ENCODE data around the gene POLR3C.
A peak's percentile ranks its signal among the peaks of the same experiment; 100 is the strongest.

The POLR3C gene

DNA sequence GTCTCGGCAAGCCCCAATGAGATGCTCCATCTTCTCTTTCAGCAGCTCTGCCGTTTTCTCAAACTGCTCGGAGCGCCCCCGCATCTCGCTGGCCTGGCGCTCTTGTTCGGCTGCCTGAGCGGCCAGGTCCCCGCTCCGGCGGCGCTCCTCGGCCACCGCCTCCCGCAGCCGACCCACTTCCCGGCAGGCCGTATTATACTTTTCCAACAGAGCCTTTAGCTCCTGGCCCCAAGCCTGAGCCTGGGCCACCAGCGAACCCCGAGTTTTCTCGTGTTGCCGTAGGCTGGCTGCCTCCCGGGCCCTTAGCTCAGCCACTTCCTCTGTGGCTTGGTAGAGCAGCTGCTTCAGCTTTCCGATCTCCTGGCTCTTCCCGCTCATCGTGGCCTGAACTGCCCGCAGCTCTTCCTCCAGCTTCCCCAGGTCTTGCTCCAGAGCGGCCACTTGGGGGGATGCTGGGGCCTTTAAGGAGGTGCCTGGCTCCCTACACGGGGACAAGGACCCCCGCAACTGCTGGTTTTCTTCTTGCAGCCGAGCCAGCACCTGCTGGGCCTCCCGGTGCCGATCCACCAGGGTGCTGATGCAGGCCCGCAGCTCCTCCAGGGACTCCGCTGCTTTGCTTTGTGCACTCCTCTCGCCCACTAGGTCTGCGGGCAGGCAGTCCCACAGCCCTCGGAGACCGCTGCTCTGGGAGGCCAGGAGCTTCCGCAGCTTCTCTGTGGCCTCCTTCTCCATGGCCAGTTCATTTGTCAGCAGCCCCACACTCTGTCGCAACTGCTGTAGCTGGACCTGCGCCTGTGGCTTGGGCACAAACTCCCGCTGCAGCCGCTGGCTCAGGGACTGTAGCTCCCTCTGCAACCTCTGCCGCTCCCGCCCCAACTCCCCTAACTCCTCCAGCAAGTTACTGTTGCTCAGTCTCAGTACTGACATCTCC lies 48.3 kb downstream of the POLR3C start:
- peak; percentile 31 for DNase-seq (ENCODE audit: low read depth, low spot score)

DNA sequence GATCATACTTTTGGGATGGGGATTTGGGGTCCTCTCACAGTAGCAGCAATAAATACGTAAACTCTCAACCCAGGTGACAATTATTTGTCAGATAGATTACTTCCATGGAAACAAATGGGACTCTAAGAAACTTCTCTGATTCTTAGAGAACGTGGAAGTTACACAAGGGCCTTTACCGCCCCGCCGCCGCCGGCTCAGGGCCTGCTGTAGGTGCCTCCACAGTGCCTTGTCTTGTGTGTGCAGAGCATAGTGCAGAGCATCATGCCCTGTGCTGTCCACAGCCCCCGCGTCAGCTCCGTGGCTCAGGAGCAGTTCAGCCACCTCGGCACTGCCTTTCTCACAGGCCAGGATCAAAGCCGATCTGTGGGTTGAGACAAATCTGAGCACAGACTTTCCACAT lies 50.6 kb downstream of the POLR3C start:
- DNase-seq (ENCODE audit: low read depth, low spot score), result no peak

DNA sequence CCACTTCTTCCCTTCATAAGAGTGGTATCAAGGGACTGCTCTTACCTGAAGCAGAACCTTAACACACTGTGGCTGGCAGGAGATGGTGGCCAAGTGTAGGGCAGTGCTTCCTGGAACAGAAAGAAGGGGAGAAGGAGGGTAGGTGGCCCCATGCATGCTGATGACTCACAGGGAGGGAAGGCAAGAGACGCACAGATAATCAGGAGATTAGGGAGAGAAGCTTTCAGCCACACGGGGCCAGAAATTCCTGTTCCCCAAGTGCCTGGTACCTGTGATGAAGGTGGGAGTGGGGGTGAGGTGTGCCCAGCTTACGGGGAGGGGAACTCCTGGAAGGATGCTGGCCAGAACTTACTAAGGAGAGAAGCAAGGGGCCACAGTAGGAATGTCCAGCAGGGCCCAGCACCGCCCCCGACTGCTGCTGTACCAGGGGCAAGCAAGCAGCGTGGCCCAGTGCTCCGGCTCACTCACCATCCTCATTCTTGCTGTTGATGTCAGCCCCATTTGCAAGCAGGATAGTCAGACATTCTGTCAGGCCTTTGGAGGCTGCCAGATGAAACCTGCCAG lies 54.0 kb downstream of the POLR3C start:
- no peak for DNase-seq (ENCODE audit: low read depth, low spot score)

DNA sequence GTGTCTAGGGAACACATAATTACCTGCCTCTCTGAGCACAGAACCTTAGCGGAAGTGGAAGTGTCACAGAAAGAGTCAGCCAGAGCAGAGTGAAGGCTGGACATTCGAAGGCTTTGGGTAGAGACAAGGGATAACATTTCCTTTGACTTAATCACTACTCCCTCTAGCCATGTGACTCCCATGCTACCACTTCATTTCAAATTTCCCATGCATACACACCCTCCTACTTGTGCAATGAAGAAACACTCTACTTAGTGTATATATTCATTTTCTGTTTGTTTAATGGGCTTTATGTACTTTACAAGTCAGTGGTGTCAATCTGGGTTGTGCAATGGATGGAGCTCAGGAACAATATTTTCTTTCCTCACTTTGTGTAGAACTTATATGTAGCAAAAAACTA lies 54.7 kb downstream of the POLR3C start:
- DNase-seq (ENCODE audit: low read depth, low spot score), result no peak

DNA sequence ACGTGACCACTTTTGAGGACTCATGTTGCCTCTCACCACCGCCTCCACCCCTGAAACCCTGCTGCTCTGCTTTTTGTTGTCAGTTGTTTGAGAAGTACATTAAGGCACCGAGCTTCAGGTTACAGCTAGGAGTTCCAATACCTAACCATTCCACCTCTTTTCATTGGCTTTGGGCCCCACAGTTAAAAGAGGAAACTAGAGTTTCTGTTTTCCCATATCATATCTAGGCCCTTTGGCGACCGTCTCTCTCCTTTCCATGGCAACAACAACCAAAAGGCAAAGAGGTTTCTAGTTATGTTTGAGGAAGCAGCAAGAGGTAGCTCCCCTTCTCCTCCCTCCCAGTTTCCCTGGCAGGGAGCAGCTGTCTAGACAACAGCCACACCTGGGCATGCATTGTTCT lies 55.8 kb downstream of the POLR3C start:
- no peak for DNase-seq (ENCODE audit: low read depth, low spot score)

DNA sequence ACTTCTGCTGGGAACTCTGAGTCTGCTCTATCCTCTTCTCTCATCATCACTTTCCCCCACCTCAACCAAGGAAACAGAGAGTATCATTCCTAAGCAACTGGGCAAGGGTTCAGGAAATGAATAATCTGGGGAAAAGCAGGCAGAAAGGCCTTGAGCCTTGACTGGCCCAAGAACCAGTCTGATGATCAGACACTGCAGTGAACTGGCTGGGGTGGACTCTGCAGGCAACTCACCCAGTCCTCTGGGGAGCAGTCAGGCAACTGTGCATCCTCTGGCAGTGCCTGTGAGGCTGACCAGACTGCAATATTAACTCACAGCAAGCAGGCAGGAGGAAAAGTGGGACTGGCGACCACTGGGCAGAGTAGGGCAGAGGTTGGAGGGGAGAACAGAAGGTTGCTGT lies 60.7 kb downstream of the POLR3C start:
- DNase-seq (ENCODE audit: low read depth, low spot score), result no peak

DNA sequence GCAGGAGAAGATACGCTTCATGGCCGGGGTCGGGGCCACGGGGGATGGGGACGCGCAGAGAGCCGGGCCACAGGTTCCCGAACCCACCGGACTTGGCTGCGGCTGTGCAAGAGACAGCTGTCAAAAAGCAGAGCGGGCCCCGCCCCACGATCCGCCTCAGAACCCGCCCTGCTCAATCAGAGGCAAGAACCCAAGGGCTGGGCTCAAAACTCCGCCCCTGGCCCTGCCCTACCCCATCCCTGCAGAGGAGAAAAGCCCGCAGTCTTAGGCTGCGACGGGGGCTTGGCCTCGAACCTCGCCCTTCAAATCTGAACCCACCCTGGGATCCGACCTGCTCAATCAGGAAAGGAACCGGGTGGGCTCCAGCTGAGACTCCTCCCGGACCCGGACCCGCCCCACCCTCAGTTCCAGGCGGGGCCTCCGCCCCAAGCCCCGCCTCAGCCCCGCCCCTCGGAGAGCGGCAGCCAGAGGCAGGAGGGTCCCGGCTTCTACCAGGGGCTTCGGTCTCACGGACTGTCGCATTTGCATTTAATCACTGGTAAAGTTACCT lies 61.8 kb downstream of the POLR3C start, which contains the start of gene ANKRD35:
TSS of gene ANKRD35 (minus strand) at position 129 of the 550 bp plus-strand sequence. CDS start at position 21, 108 bp downstream.
- peak; percentile 60 for DNase-seq (ENCODE audit: low read depth, low spot score)

DNA sequence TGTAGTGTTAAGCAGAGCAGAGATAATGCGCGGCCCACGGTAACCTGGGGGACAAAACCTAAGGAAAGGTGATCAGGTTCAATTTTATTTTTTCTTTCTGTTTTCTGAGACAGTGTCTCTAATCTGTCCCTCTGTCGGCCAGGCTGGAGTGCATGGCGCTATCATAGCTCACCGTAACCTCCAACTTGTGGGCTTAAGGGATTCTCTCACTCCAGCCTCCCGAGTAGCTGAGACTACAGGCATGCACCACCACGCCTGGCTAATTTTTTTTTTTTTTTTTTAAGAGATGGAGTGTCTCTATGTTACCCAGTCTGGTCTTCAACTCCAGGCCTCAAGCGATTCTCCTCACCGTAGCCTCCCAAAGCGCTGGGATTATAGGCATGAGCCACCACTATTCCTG lies 62.4 kb downstream of the POLR3C start:
- DNase-seq (ENCODE audit: low read depth, low spot score), result no peak

DNA sequence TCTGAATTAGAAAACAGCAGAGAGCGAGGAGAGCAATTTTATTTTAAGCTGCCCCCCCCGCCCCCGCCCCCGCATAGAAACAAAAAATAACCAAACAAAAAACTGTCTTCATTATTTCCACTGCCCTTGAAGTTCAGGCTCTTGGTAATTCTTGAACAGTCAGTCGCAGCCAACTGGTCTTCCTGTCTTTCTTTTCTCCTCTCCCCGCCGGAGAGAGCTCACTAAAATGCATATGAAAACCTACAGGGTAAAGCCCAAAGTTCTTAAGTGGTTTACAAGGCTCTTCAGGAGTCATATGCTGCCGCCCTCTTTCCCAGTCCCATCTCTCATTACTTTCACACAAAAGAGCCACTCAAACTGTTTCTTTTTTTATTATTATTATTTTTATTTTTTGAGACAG lies 62.8 kb downstream of the POLR3C start:
- no peak for DNase-seq (ENCODE audit: low read depth, low spot score)

DNA sequence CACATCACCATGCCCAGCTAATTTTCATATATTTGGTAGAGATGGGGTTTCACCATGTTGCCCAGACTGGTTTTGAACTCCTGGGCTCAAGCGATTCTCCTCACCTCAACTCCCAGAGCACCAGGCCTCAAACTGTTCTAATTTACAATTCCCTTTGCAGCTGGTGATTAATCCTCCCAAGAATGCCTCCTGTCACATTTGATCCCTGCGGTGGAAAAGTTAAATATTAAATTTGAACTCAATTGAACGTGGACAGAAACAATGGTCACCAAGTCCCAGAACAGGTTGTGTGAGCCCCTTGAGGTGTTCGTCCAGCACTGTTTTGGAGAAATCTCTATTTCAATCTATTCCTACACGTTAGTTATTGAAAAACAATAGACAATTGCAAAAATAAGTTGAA lies 63.6 kb downstream of the POLR3C start:
- DNase-seq (ENCODE audit: low read depth, low spot score), result no peak

DNA sequence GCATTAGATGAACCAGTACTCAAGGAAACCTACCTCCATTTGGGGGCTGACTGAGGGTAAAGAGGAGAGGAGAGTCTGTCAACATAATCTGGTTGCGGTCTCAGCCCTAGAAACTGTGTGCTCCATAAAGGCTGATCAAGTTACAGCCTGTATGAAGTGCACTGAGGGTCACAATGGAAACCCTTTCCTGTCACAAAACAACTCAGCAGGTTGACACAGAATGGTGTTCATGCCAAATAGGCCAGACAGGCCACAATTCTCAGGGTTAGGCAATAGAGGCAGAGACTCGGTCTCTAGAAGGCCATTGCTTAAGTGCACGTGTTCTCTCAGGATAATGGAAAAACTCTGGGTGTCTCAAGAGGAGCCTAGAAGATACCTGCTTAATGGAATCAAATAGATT lies 65.7 kb downstream of the POLR3C start:
- DNase-seq (ENCODE audit: low read depth, low spot score), result no peak

DNA sequence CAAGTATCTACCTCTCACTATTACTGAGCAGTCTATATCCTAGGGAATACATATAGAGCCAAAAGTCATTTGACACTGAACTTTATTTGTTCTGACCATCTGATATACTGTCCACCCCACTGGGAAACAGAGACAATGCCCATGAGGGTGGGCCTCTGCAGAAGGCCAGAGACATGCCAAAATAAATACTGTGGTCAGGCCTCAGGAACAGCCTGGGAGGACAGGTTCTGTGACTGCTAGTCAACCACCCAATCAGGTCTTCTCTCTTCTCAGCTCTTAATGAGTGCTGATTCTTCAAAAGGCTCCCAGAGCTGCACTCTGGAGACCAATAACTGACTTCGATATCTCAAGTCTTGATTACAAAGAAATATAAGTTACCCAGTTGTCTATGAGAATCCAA lies 67.1 kb downstream of the POLR3C start:
- DNase-seq (ENCODE audit: low read depth, low spot score), result peak; percentile 88

DNA sequence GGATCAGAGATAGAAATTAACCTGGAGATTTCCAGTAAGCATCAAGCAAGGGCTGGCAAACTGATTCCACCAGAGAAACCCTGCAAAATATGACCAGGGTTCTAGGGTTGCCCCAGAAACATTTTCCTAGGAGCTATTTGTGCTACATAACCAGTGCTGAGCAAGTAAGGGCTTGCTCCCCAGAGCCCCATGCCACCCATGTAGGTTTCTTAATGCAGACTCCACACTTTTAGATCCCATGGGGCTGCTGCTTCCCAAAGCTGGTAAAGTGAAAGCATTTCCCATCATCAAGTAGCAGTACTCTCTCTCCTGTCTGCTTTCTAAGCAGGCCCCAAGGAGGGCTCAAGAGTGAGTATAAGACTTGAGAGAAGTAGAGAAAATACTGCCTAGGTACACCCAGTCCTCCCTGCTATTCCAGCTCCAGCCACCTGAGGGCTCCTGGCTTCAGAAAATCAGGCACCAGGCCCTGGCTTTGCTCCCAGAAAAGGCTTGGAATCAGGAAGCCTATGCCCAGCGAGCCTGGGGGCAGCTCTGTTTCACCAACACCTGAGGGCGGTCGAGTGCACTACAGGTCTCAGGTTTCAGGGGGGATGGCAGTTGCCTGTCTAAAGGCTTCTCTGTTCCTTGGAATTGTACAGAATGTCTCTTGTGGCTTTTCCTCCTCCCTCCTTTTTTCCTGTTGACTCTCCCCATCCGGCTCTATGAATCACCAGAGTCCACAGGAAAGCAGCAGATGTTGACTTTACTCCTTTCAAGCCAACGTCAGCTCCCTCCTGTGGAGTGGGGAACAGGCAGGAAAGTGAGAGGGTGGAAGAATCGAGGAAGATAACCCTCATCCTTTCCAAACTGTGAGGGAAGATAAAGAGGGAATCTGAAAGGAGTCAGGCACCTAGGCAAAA lies 67.8 kb downstream of the POLR3C start:
- DNase-seq (ENCODE audit: low read depth, low spot score), result peak; percentile 100

DNA sequence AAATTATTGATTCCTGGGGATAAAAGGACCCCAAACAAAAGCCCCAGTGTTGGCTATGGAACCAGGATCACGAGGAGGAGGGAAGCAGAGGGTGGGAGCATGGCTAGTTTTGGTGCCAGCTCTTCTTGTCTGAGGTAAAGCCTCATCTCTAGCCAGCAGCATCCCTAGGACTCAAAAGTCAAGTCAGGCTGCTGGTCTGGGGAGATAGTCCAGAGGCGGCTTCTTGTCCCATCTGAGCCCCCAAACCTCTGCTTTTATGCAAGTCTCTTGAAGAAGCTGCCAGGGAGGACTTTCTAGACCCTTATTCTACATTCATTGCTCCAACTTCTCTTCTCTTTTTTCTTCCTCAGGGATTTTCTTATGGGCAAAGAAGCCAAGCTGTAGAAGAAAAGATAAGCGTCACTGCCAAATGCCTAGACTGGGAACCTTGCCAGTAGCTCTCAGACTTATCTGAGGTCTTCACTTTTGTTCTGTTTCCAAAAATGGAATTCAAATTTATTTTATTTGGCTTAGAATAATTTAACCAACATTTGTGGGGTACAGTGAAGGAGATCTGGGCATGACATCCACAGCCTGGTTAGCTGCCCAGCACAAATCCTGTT lies 68.6 kb downstream of the POLR3C start:
- no peak for DNase-seq (ENCODE audit: low read depth, low spot score)

DNA sequence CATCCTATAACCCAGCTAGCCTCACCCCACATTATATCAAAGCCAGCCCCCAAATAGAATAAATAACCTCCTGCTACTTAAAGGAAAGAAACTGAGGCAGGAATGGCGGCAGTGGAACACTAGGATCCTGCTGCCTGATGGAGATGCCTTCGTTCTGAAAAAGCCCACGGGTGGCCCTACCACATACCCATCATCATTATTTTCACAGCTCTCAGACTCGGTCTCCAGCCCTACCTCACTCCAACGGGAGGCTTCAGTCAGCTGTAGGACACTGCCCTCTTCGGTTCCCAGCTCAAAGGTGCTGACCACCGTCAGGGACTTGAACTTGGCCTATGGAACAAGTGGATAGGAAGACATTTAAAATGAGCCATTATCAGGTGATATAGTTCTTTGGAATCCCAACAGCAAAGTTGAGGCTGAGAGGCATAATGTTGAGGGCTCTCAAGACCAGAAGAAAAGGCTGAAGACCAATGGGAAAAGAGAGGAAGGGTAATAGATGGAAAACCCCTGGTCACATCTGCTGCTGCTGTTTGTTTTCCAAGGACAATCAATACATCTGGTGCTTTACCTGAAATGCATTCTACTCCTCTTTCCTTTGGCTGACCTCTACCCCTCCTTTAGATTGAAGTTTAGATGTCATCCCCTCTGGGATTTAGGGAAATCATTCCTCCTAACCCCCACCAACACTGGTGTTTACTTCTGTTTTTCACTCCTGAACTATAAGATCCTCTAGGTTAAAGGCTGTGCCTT lies 69.5 kb downstream of the POLR3C start:
- no peak for DNase-seq (ENCODE audit: low read depth, low spot score)
